ENCODE results near the gene PIK3IP1. TPM values are rescaled to one million over a fixed set of nuclear protein-coding genes. Genes with fewer than 3 reads are reported as not detected.
"Not testable (repeated sequence)": the region's sequence is repeated elsewhere in the genome, so short reads cannot be mapped to it uniquely, and the experiment has no call there.

The PIK3IP1 gene
- total and polyA plus RNA-seq, 2 experiments from 2014 or later = 10.0 to 16.1 TPM

DNA sequence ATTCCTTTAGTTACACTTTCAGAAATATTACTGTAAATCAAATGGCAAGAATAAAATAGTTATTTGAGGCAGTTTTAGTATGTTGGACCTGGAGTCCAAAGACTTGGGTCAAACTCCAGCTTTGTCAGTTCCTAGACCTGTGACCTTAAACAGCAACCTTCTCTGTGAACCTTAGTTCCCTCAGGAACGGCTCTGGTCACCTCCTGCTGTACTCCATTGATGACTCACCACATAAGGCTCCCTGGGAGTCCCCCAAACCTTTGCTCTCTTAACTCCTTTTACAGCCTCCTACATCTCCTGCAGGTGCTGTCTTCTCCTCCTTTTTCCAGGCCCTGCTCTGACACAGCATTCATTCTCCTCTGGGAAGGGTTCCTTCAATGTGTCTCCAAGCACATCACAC lies 51.1 kb downstream of the PIK3IP1 start:
- WGBS, 2 experiments (ENCODE audit: low coverage in 1 of 2, low lambda C conversion rate in 2 of 2, missing lambda C conversion rate in 2 of 2) = 0 to 19% methylated on average over 1 of the region's 1 CpG
- no peaks in the 10 kb centered on the region for H3K79me2 ChIP-seq (ENCODE audit: insufficient read depth)
- no peaks in the 10 kb centered on the region for H3K27me3 ChIP-seq (replicated peaks; ENCODE audit: insufficient read depth)
- H4K20me1 ChIP-seq (ENCODE audit: insufficient read depth) = no peaks in the 10 kb centered on the region
- no peaks in the 10 kb centered on the region for H3K9me2 ChIP-seq (ENCODE audit: insufficient read depth)
- no peak overlapping the region for H3K4me3 ChIP-seq
- peak; percentile 52 for DNase-seq
- H3K4me2 ChIP-seq (ENCODE audit: unreplicated experiment) = peak overlapping the region; percentile 29
- H3K9ac ChIP-seq = no peak overlapping the region; the same call in 1 of the 2 replicates
- TF ChIP-seq EZH2 (IDR thresholded peaks at IDR 0.05; ENCODE audit: insufficient read depth, poor library complexity, severe bottlenecking) (no peak), EZH2phosphoT487 (IDR thresholded peaks at IDR 0.05; ENCODE audit: insufficient read depth, low read depth) (no peak)
- H2AFZ ChIP-seq = no peak overlapping the region
- no peaks in the 10 kb centered on the region for H3K9me3 ChIP-seq (ENCODE audit: low read depth)
- H3K36me3 ChIP-seq (ENCODE audit: low read depth) = no peaks in the 10 kb centered on the region
- in situ Hi-C loops (cut with MboI) = no loop called here
- H3K27ac ChIP-seq = peak overlapping the region; percentile 97
- H3K4me1 ChIP-seq (ENCODE audit: insufficient read depth) = peaks cover 49% of the 10 kb centered on the region
- H3F3A ChIP-seq (ENCODE audit: insufficient read depth) = peaks cover 39% of the 10 kb centered on the region

DNA sequence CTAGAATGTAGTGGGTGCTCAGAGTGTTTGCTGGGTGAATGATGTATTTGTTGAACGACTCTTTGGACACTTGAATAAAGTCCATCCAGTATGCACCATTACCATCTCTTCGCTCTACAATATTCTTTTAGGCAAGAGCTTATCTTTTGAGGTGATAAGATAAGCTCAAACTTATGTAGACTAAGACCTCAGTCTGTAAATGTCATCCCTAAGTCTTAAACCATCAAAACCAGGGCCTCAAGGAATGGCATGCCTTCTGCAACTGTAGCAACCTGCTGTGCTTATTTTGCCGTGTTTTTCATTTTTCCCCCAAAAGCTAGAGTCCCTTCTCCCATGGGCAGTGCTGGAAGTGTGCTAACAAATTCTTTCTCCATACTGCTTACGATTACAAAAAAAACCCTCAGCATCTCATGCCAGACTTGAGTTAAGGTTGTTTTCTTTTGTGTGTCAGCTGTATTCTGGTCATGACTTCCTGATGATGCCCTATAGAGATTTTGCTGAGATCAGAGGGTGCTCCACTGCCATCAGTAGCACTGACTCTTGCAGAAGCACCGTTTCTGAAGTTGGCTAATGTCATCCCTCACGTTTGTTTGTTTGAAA lies 52.4 kb downstream of the PIK3IP1 start:
- Histone ChIP-seq H3K9me2 (ENCODE audit: insufficient read depth) (no peaks in the 10 kb centered on the region), H3K4me2 (ENCODE audit: unreplicated experiment) (no peak overlapping the region), H3K9ac (no peak overlapping the region), H3K36me3 (ENCODE audit: low read depth) (no peaks in the 10 kb centered on the region), H3F3A (ENCODE audit: insufficient read depth) (peaks cover 33% of the 10 kb centered on the region), H3K27ac (no peak overlapping the region), H3K79me2 (ENCODE audit: insufficient read depth) (no peaks in the 10 kb centered on the region), H2AFZ (no peak overlapping the region), H4K20me1 (ENCODE audit: insufficient read depth) (no peaks in the 10 kb centered on the region), H3K4me1 (ENCODE audit: insufficient read depth) (peaks cover 45% of the 10 kb centered on the region), H3K4me3 (no peak overlapping the region), H3K9me3 (ENCODE audit: low read depth) (no peaks in the 10 kb centered on the region), H3K27me3 (replicated peaks; ENCODE audit: insufficient read depth) (no peaks in the 10 kb centered on the region)
- WGBS, 2 experiments (ENCODE audit: low coverage in 1 of 2, low lambda C conversion rate in 2 of 2, missing lambda C conversion rate in 2 of 2) = 76 to 78% methylated on average over 6 of the region's 6 CpGs
- TF ChIP-seq EZH2phosphoT487 (IDR thresholded peaks at IDR 0.05; ENCODE audit: insufficient read depth, low read depth) (no peak), EZH2 (IDR thresholded peaks at IDR 0.05; ENCODE audit: insufficient read depth, poor library complexity, severe bottlenecking) (no peak)
- DNase-seq = peak; percentile 38
- in situ Hi-C loops (cut with MboI) = no loop called here

DNA sequence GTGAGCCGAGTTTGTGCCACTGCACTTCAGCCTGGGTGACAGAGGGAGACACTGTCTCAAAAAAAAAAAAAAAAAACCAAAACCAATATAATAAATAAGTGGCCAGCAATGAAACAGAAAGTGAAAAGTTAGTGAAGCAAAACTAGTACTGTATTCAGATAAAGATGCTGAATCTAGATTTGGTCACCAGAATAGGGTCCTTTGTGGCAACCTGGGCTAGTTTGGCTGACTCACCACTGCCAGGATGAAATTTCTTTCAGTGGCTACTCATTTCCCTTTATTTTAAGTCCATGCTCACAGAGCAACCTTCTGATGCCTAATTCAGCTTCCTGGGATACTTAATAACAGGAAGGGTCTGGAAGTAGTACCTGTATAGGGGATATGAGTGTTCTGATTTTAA lies 54.2 kb downstream of the PIK3IP1 start:
- no peak overlapping the region for H2AFZ ChIP-seq
- no peaks in the 10 kb centered on the region for H3K9me3 ChIP-seq (ENCODE audit: low read depth)
- peaks cover 16% of the 10 kb centered on the region for H3F3A ChIP-seq (ENCODE audit: insufficient read depth)
- peaks cover 28% of the 10 kb centered on the region for H3K4me1 ChIP-seq (ENCODE audit: insufficient read depth)
- H3K27ac ChIP-seq = no peak overlapping the region
- H3K9ac ChIP-seq = no peak overlapping the region
- H3K79me2 ChIP-seq (ENCODE audit: insufficient read depth) = no peaks in the 10 kb centered on the region
- TF ChIP-seq EZH2 (IDR thresholded peaks at IDR 0.05; ENCODE audit: insufficient read depth, poor library complexity, severe bottlenecking) (no peak), EZH2phosphoT487 (IDR thresholded peaks at IDR 0.05; ENCODE audit: insufficient read depth, low read depth) (no peak)
- H4K20me1 ChIP-seq (ENCODE audit: insufficient read depth) = no peaks in the 10 kb centered on the region
- in situ Hi-C loops (cut with MboI) = no loop called here
- DNase-seq = no peak
- H3K9me2 ChIP-seq (ENCODE audit: insufficient read depth) = no peaks in the 10 kb centered on the region
- 94 to 100% methylated on average over 1 of the region's 1 CpG for WGBS, 2 experiments (ENCODE audit: low coverage in 1 of 2, low lambda C conversion rate in 2 of 2, missing lambda C conversion rate in 2 of 2)
- no peaks in the 10 kb centered on the region for H3K36me3 ChIP-seq (ENCODE audit: low read depth)
- H3K4me3 ChIP-seq = no peak overlapping the region
- no peak overlapping the region for H3K4me2 ChIP-seq (ENCODE audit: unreplicated experiment)
- no peaks in the 10 kb centered on the region for H3K27me3 ChIP-seq (replicated peaks; ENCODE audit: insufficient read depth)

DNA sequence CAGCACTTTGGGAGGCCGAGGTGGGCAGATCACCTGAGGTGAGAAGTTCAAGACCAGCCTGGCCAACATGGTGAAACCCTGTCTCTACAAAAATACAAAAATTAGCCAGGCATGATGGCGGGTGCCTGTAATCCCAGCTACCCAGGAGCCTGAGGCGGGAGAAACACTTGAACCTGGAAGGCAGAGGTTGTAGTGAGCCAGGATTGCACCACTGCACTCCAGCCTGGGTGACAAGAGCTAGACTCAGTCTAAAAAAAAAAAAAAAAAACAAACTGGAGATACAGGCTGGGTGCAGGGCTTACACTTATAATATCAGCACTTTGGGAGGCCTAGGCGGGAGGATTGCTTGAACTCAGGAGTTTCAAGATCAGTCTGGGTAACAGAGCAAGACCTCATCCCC lies 56.2 kb downstream of the PIK3IP1 start:
- H3K36me3 ChIP-seq (ENCODE audit: low read depth); in situ Hi-C loops (cut with MboI); H4K20me1 ChIP-seq (ENCODE audit: insufficient read depth); DNase-seq; H3K4me3 ChIP-seq; H3K79me2 ChIP-seq (ENCODE audit: insufficient read depth); H3K9me3 ChIP-seq (ENCODE audit: low read depth); H3K4me2 ChIP-seq (ENCODE audit: unreplicated experiment); H3K27me3 ChIP-seq (replicated peaks; ENCODE audit: insufficient read depth); H3F3A ChIP-seq (ENCODE audit: insufficient read depth); H2AFZ ChIP-seq; H3K9ac ChIP-seq; H3K9me2 ChIP-seq (ENCODE audit: insufficient read depth); H3K4me1 ChIP-seq (ENCODE audit: insufficient read depth); H3K27ac ChIP-seq: not testable (repeated sequence)
- 96 to 97% methylated on average over 4 of the region's 4 CpGs for WGBS, 2 experiments (ENCODE audit: low coverage in 1 of 2, low lambda C conversion rate in 2 of 2, missing lambda C conversion rate in 2 of 2)

DNA sequence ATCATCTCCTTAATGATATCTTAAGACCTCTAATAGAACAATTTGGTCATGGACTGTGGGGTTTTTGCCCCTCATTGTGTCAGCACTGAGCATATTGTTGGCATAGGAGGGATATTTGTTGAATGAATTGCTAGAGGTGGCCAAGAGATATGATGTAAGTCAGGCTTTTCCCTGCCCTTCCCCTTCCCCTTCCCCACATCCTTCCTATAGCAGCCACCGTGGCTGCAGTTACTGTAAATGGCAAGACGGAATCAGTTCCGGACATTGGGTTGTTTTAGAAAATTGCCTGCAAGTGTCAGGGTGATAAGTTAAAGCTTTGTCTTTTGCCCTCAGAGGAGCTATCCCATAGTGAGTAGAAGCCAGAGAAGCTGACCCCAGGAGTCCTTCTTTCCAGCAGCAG lies 57.2 kb downstream of the PIK3IP1 start:
- Histone ChIP-seq H3K27me3 (replicated peaks; ENCODE audit: insufficient read depth) (no peaks in the 10 kb centered on the region), H3K9ac (no peak overlapping the region), H3K9me2 (ENCODE audit: insufficient read depth) (no peaks in the 10 kb centered on the region), H3K36me3 (ENCODE audit: low read depth) (no peaks in the 10 kb centered on the region), H3F3A (ENCODE audit: insufficient read depth) (no peaks in the 10 kb centered on the region), H3K4me3 (no peak overlapping the region), H3K27ac (no peak overlapping the region), H3K9me3 (ENCODE audit: low read depth) (no peaks in the 10 kb centered on the region), H3K79me2 (ENCODE audit: insufficient read depth) (no peaks in the 10 kb centered on the region), H2AFZ (no peak overlapping the region), H3K4me1 (ENCODE audit: insufficient read depth) (0 out of 2 replicates have a peak, but pooled peaks cover 5% of the 10 kb centered on the region), H3K4me2 (ENCODE audit: unreplicated experiment) (no peak overlapping the region), H4K20me1 (ENCODE audit: insufficient read depth) (no peaks in the 10 kb centered on the region)
- TF ChIP-seq EZH2phosphoT487 (IDR thresholded peaks at IDR 0.05; ENCODE audit: insufficient read depth, low read depth) (no peak), EZH2 (IDR thresholded peaks at IDR 0.05; ENCODE audit: insufficient read depth, poor library complexity, severe bottlenecking) (no peak)
- in situ Hi-C loops (cut with MboI) = no loop called here
- WGBS, 2 experiments (ENCODE audit: low coverage in 1 of 2, low lambda C conversion rate in 2 of 2, missing lambda C conversion rate in 2 of 2) = 74 to 88% methylated on average over 3 of the region's 3 CpGs
- DNase-seq = no peak

All from GM23248 (cell line).